Raji (cell line): ENCODE data around the gene SLC7A10.

ENCODE experiments used
- POLR2A ChIP-seq: IDR thresholded peaks from 2 replicates; pipeline ENCODE4 v1.6.1; 2011; ENCODE audit warnings: low read depth, low read length, control low read depth; ENCODE audit not compliant: insufficient read depth

The SLC7A10 gene

DNA sequence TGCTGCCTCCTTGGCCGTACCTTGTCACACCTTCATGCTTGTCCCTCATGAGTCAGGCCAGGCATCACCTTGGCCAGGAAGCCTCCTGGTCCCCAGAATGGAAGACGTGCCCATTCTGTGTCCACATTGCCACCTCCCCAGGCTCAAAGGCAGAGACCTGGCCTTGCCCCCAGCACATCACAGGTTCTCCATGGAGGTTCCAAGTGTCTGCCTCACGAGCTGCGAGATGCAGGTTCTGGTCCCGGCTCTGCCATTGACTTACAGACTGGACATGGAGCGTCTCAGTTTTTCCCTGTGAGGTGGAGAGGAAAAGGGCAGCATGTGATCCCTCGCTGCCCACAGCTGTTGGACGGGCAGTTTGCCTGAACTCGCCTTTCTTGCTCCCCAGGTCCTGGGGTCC, 9.1 kb upstream of the SLC7A10 start:
- no peak for TF ChIP-seq POLR2A

DNA sequence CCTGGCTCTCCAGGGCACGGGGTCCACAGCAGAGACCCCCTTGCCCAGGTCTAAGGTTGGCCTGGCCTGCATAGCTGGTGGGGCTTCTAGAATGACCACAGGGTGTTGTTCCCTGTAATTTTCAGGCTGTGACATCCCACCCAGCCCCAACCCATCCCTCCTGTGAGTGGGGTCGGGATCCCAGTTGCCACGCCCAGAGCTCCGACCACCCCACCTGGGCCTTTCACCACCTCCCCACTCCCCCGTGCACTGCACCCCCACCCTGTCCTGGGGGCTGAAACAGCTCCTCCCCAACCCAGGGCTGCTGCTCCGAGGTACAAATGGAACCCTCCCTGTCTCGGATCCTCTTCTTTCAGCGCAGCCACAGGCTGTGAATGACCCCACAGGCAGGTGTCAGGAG, 8.4 kb upstream of the SLC7A10 start:
- no peak for TF ChIP-seq POLR2A

DNA sequence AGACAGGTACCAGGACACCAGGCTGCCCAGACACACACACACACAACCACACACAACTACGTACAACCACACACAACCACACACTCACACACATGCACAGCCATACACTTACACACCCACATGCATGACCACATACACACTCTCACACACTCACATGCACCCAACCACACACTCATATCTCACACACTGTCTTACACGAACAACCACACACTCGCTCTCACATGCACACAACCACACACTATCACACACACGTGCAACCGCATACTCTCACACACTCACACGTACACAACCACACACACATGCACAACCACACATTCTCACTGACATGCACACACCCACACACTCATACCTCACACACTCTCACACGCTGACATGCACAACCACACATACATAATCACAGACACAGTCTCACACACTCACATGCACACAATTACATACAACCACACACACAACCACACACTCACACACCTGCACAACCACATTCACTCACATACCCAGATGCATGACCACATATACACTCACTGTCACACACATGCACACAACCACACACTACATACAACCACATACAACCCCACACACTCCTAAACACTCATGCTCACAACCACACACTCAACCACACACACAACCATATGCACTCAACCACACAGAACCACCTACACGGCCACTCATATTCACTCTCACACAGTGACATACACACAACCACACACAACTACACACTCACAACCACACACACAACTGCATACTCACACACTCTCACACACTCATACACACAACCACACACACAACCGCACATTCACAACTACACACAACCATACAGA, 7.6 kb upstream of the SLC7A10 start:
- TF ChIP-seq POLR2A = no peak

DNA sequence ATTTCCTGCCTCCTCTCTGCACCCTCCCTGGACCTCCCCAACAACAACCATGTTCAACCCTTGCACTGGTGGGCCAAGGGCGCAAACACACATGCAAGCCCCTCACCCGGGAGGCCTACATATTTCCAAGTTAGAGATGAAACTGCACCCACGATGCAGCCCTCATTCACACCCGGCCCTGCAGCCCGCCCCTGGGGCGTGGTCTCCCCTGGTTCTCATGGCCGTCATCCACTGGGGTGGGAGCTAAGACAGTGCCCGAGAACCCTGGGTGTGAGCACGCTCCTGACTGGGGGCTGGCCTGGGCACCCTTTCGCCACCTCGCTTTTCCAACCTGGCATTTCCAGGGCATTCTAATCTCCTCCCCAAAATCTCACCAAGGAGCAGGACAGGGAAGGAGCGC, 7.0 kb upstream of the SLC7A10 start:
- TF ChIP-seq POLR2A = no peak

DNA sequence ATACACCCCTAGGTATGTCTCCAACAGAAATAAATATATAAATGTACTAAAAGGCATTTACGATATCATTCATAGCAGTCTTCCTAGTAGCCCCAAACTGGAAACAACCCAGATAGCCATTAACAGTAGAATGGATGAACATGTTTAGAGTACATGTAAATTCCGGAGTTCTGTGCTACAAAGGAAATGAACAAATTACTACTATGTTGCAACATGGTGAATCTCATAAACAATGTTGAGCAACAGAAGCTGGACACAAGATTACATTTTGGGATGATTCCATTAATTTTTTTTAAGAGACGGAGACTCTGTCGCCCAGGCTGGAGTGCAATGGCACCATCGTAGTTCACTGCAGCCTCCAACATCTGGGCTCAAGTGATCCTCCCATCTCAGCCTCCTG, 5.9 kb upstream of the SLC7A10 start:
- TF ChIP-seq POLR2A = no peak

DNA sequence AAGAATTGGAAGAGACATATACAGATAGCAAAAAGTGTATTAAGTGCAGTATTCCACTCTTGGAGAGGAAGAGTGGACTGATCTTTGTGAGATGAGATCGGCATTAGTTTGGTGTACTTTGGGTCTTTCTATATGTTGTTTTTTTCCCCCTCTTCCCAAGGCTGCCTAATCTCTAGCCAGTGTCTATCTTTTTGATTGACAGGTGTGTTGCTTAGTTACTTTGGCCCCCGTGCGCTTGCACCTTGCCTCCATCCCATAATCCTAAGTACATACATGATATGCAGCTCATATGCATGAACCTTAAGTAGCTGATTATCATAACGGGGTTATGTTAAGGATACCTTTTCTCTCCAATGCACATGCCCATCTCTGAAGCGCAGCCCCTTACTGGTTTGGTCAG, 4.3 kb upstream of the SLC7A10 start:
- no peak for TF ChIP-seq POLR2A

DNA sequence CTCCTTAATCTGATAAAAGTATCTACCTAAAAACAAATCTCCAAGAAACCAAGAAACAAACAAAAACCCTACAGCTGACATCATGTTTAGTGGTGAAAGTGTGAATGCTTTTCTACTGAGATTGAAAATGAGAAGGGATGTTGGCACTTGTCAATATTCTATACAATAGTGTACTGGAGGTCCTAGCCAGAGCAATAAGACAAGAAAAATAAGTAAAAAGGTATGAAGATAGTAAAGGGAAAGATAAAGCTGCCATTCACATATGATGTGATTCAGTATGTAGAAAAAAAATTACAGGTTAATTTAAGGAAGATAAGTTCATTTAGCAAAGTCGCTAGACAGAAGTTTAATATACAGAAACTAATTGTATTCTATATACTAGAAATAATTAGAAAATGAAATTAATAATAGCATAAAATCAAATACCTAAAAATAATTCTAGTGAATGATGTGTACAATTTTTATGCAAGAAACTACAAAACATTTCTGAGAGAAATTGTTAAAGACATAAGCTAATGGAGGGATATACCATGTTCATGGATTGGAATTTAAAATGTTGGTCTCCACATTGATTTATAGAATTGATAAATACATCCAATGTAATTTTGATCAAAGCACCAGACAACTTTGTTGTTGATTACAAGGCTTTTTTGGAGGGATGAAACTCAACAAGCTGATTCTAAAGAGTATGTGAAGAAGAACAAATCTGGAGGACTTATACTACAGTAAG, 2.4 kb upstream of the SLC7A10 start:
- no peak for TF ChIP-seq POLR2A

DNA sequence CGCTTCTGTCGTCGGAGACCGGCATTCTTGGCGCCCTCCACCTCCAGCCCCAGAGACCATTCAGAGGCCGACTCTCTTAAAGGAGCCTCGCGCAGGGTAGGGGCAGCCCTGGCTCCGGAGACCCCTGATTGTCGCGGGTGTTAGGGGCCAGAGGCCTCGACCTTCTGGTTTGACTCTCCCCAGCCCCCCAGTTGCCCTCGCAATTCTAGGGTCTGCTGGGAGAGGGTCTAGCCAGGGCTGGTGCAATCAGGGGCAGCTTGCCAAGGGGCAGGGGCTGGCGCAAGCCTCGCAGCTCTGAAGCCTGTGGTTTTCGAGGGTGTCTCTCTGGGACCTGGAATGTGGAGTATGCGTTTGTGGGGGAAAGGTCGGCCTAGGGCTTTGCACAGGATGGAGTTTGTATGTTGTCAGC, 1.6 kb upstream of the SLC7A10 start:
- no peak for TF ChIP-seq POLR2A

DNA sequence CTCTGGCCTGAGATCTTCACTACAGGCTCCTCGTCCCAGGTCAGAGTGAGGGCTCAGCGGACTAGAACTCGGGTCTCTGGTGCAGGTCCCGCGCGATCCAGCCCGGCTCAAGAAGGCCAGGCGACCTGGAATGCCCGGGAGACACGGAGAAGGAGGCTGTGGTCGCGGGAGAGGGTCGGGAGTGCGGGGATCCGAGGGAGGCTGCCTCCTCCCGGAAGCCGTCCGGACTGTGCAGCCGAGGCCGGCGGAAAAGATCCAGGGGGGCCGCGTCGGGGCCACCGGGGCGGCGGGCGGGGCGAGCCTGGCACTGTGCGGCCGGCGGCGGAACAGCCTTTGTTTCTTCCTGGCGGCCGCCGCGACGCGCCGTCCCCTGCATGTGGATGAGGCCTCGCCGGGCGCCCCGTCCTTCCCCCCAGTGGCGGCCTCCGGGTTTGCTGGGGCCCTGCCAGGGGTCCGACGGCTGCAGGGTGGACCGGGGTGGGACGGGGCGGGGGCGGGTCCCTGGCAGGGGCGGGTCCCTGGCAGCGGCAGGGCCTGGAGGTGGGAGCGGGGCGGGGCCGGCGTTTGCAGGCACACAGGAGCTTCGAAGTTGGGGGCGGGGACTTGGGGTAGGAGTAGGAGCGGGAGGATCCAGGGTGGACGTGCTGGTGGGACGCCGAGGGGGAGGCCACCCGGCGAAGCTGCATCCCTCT, 1.0 kb upstream of the SLC7A10 start:
- TF ChIP-seq POLR2A = no peak

DNA sequence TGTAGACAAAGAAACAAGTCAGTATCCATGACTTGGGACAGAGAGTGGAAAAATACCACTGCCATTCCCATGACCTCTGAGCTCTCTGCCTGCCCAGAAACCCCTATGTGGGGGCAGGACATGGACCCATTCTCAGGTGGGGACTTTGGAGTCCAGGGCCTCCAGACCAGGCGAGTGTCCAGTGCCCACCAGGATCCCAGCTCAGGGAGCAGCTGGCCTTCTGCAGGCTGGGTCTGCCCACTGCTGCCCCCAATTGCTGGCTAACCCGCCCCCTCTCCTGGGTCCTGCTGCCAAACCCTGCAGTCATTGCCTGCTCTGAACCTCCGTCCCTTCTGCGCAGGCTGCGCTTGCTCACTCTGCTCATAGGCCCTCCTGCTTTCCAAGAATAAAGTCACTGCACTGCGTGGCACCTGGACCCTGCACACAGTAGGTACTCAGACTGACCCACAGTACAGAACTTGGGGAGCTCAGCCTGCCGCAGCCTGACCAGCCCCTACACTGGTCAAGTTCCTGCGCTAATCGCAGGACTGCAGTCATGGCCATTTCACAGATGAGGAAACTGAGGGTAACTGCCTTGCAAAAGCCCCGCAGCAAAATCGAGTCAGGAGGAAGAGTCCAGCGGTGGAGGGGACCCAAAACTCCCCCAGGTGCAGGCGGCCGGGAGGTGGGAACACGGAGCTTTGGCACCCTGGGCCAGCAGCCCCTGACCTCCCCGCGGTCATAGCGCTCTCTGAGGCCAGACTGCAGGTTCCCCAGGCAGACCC, 774 bp downstream of the SLC7A10 start:
- no peak for TF ChIP-seq POLR2A

DNA sequence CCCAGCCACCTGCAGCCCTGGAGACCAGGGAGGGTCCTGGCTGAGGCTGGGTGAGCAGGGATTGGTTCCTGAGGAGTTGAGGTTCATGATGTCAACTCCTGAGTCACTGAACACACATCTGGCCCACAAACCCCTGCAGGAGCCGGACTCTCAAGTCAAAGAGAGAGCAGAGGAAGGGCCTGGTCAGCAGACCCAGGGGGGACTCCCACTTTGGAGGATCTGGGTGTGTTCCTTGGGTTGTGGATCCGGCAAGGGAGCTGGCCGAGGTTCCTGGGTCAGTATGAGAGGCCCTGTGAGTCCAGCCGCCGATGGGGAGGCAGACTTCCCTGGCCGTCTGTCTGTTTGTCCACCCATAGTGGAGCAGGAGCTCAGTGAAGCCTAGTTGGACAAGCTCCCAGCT, 4.0 kb downstream of the SLC7A10 start:
- no peak for TF ChIP-seq POLR2A

DNA sequence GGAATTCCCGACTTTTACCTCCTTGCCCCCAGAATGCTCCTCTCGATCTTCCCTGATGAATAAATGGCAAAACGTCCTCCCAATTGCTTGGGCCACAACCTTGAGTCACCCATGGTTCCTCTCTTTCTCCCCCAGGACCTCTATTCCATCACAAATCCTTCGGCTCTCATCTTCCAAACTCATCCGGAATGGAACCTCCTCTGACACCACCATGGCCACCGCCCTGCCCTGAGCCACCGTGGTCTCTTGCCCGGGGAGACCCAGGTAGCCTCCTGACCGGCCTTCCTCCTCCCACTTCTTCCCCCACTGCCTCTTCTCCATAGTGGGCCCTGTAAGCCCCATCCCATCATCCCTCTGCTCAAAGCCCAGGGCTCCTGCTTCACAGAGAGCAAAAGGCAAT, 4.9 kb downstream of the SLC7A10 start:
- TF ChIP-seq POLR2A = no peak

DNA sequence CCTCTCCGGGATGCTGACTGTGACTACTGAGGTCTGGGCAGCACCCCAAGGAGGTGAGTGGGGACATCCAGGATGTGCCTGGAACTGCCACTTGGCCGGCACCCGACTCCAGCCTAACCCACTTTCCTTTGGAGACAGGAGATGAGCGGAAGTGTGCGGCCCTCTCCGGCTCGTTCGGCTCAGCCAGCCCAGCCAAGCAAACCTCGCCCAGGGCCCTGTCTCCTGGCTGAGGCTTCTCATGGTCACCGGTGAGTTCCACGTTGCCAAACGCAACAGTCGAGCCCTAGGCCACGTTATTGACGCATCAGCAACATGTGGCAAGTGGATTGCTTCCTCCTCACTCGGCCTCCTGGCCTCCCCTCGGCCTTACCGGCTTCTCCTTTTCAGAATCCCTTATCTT, 5.5 kb downstream of the SLC7A10 start:
- no peak for TF ChIP-seq POLR2A

DNA sequence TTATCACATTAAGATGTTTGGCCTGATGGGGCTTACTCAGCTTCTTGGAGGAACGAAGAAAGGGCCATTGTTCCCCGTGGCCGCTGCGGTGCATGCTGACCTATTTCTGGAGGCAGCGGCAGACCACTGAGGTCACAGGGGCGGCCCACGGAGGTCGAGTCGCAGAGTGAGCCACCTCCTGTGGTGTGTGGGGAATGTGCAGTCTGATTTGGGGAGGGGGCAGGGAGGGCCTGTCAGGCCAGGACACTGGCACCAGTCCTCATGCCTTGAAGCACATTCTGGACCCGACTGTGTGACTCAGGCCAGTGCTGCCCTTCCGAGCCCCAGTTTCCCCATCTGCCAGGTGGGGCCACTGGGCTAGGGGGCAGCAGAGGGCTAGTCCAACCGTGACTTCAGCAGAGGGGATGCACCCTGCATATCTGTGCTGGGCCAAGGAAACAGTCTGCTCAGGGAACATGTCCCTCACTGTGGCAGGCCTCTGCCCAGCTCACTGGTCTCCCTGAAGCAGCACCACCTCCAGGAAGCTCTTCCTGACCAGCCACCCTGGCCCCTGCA, 6.3 kb downstream of the SLC7A10 start:
- no peak for TF ChIP-seq POLR2A

DNA sequence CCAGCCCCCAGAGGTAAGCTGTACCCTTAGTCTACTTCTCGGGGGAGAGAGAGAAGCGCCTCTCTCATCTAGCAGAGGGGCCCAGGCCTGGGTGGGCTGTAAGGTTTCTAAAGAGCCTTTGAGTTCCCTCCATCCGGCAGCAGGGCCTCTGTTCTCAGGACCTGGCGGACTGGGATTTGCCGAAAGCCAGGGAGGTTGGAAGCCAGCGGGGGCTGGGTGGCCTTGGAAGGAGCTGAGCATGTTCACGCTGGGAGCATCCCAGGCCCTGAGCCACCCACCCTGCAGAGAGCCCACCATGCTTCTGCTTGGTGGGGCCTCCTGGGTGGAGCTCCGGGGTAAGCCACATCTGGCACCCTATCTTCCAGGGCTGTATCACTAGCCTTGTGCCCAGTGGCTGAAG, 7.8 kb downstream of the SLC7A10 start:
- no peak for TF ChIP-seq POLR2A
